Putamen (tissue), 1 donor: ENCODE results near the gene UBE2L6.

Experiments
- DNase-seq: peaks from one replicate; pipeline ENCODE4 v3.0.0-alpha.2; 2016; ENCODE audit warnings: low spot score

The UBE2L6 gene

GRCh38 chr11:57530215-57530595 is 37.3 kb downstream of the UBE2L6 start:
- DNase-seq = no peak

DNA sequence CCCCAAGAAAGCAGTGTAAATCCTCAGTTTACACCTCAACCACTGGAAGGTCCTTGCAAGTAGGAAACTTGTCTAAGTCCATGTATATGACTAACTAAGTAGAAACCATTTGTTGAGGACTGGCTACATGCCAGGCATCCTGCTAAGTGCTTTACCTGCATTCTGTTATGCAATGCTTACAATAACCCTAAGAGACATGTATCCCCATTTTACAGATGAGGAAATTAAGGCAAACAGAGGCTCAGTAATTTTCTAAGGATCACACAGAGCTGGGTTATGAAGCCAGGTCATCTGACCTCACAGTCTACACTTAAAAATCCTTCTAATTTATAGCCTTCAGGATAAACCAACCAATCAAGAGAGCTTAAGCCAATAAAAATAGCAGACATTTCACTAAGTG is 38.5 kb downstream of the UBE2L6 start:
- no peak for DNase-seq

DNA sequence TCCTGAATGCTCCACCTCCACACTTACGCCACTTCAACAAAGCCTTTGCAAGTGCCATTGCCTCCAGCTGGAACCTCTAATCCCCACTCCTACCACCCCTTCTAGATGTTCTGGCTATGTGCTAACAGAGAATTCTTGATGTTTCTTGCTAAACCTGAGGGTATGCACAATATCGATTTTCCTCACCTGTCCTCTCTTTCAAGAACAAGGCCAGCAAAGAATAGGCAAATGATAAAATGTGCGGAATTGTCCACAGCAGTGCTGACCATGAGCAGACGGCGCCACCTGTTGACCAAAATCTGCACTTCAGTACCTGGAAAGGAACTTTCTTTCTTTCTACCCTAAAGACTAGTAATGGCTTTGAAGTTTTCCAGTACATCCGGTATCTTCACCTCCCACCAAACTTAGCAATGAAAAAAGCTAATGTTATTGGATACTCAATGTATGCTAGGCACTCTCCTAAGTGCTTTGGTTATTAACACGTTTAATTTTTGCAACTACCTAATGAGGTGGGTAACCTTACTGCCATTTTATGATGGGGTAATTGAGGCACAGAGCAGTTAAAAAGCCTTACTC is 40.3 kb downstream of the UBE2L6 start:
- DNase-seq = peak; percentile 43

- no peak for DNase-seq
These were observed 44.1 kb downstream of the UBE2L6 start for GRCh38 chr11:57523419-57523818.

DNA sequence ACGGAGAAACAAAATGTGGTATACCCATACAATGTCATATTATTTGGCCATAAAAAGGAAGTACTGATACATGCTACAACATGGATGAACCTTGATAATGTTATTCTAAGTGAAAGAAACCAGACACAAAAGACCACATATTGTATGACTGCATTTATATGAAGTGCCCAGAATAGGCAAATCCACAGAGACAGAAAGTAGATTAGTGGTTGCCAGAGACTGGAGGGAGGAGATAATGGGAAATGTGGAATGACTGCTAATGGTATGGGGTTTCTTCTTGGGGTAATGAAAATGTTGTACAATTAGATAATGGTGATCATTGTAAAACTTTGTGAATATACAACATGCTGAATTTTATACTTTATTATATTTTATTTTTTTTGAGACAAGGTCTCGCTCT is 46.4 kb downstream of the UBE2L6 start:
- DNase-seq = no peak

GRCh38 chr11:57516061-57516443 is 51.4 kb downstream of the UBE2L6 start:
- no peak for DNase-seq

GRCh38 chr11:57515332-57516060 is 52.0 kb downstream of the UBE2L6 start, which contains the start of gene SLC43A1:
Gene SLC43A1, minus strand, starts transcription at chr11:57515702. Its CDS starts 1,591 bp downstream, at chr11:57514111.
- no peak for DNase-seq

DNA sequence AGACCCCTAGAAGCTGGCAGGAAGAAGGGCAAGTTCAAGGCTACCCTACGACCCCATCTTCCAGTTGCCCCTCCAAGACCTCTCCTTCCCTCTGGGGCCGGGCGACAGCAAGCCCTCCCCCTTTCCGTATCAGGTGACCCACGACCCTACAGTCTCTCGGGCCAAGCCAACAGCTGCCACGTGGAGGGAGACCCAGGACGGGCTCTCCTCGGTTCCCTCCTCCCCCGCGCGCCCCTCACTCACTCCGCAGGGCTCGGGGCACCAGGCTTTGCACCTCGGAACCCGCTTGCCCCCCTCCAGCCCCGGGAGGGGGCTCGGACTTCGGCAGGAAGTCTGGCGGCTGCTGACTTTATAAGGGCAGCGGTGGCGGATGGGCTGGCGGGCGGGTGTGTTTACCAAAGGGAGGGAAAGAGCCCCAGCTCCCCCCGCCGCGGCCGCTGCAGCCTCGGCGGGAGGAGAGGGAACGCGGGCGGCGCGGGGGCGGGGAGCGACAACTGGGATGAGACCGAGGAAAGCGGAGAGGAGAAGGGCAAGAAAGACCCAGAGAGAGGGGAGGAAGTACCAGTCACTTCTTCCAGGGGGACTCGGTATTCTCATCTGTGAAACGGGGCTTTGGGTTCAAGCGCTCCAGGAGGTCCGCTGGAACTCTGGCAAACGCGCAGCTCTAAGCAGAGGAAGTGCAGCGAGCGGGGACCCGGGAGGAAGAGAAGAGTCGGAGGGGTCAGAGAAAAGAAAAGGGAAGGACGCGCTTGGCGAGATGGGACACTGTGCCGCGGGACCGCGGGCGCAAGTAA is 52.7 kb downstream of the UBE2L6 start:
- DNase-seq = no peak

GRCh38 chr11:57513911-57514537 is 53.4 kb downstream of the UBE2L6 start:
- no peak for DNase-seq

DNA sequence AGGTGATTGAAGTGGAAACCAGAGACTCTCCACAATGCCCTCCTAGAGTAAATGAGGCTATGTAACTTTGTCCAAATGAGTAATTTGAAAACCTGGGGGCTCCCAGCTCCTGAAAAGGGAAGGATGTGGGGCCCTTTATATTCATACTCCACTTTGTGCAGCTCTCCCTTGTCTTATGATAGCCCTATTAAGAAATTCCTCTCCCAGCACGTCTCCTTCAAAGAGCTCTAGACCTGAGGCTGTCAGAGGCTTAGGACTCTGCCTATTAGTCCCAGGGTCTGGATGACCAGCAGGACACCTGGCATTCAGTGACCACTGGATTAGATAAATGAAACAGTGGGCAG is 54.0 kb downstream of the UBE2L6 start:
- no peak for DNase-seq

DNA sequence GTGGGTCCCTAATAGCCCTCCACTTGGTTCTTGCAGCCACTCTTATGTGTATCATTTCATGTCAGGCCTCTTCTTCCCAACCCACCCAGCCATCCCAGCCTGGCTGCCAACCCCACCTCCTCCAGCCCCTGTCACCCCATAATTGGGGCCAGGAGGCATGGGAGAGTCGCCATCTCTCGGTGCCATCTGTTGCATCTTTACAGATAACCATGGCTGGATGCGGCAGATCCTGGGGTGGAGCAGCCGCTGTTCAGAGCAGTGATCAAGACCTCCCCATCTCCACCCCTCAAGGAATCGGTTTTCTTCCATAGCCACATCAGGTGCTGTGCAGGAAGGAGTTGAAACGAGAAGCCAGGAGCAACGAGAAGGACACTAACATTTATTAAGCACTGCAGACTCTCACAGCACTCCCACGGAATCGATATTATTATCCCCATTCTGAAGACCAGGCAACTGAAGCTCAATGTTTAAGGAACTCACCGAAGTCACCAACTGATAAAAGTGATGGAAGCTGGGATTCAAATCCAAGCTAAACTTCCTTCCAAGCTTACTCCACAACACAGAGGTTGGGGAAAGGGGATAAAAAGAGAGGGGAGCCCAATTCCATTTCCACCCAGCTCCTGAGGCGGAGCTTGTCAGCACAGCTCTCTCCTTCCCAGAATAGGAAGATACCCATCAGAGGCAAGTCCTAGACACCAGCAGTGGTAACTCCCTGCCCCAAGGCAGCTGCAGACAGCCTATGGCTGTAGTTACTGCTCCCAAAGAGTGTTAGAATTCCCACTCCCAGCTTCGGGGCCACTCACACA is 54.6 kb downstream of the UBE2L6 start:
- DNase-seq = no peak

GRCh38 chr11:57511741-57512430 is 55.6 kb downstream of the UBE2L6 start:
- DNase-seq = no peak

- DNase-seq = no peak
These were observed 58.9 kb downstream of the UBE2L6 start for GRCh38 chr11:57508341-57509170.

GRCh38 chr11:57506522-57506921 is 61.0 kb downstream of the UBE2L6 start:
- DNase-seq = no peak

GRCh38 chr11:57504511-57504910 is 63.0 kb downstream of the UBE2L6 start:
- no peak for DNase-seq

- no peak for DNase-seq
These were observed 64.6 kb downstream of the UBE2L6 start for GRCh38 chr11:57502870-57503269.

GRCh38 chr11:57502376-57502775 is 65.1 kb downstream of the UBE2L6 start:
- no peak for DNase-seq

- DNase-seq = no peak
These were observed 65.5 kb downstream of the UBE2L6 start for GRCh38 chr11:57501953-57502352.
